HG02884 (cell line): ENCODE results near the gene AUTS2.

Source experiments
- ATAC-seq: cut with Tn5 transposase; IDR thresholded peaks from one replicate; pipeline ENCODE4 v1.9.1; 2021; ENCODE audit warnings: mild to moderate bottlenecking, moderate library complexity; ENCODE audit not compliant: unreplicated experiment

AUTS2 gene

GRCh38 chr7:70043015-70043538 is 444.8 kb downstream of the AUTS2 start:
- ATAC-seq, result no peak

GRCh38 chr7:70044064-70044463 is 445.8 kb downstream of the AUTS2 start:
- no peak for ATAC-seq

- ATAC-seq, result no peak
These were observed 446.2 kb downstream of the AUTS2 start for GRCh38 chr7:70044525-70044924.

GRCh38 chr7:70044981-70045380 is 446.7 kb downstream of the AUTS2 start:
- ATAC-seq, result no peak

- no peak for ATAC-seq
These were observed 449.1 kb downstream of the AUTS2 start for GRCh38 chr7:70047384-70047783.

- ATAC-seq, result no peak
These were observed 449.7 kb downstream of the AUTS2 start for GRCh38 chr7:70047891-70048448.

- ATAC-seq, result no peak
These were observed 453.5 kb downstream of the AUTS2 start for GRCh38 chr7:70051726-70052125.

GRCh38 chr7:70052691-70053090 is 454.4 kb downstream of the AUTS2 start:
- ATAC-seq, result no peak

- ATAC-seq, result no peak
These were observed 455.1 kb downstream of the AUTS2 start for GRCh38 chr7:70053421-70053820.

- ATAC-seq, result no peak
These were observed 455.7 kb downstream of the AUTS2 start for GRCh38 chr7:70053989-70054388.

GRCh38 chr7:70056363-70056762 is 458.1 kb downstream of the AUTS2 start:
- no peak for ATAC-seq

- no peak for ATAC-seq
These were observed 462.2 kb downstream of the AUTS2 start for GRCh38 chr7:70060298-70061068.

- ATAC-seq, result no peak
These were observed 465.1 kb downstream of the AUTS2 start for GRCh38 chr7:70063371-70063770.

GRCh38 chr7:70063927-70064326 is 465.7 kb downstream of the AUTS2 start:
- no peak for ATAC-seq

GRCh38 chr7:70066844-70067243 is 468.6 kb downstream of the AUTS2 start:
- no peak for ATAC-seq

- no peak for ATAC-seq
These were observed 470.3 kb downstream of the AUTS2 start for GRCh38 chr7:70068531-70068930.

- no peak for ATAC-seq
These were observed 471.7 kb downstream of the AUTS2 start for GRCh38 chr7:70069977-70070376.

- ATAC-seq, result no peak
These were observed 473.5 kb downstream of the AUTS2 start for GRCh38 chr7:70071766-70072165.

GRCh38 chr7:70072220-70072619 is 473.9 kb downstream of the AUTS2 start:
- no peak for ATAC-seq

- no peak for ATAC-seq
These were observed 478.1 kb downstream of the AUTS2 start for GRCh38 chr7:70076325-70076724.

- ATAC-seq, result no peak
These were observed 483.9 kb downstream of the AUTS2 start for GRCh38 chr7:70082099-70082611.

GRCh38 chr7:70091362-70091761 is 493.1 kb downstream of the AUTS2 start:
- ATAC-seq, result no peak
